Panc1 (cell line): ENCODE results near the gene GALNT13. TPM values are rescaled to one million over a fixed set of nuclear protein-coding genes. Genes with fewer than 3 reads are reported as not detected.
A peak's percentile ranks its signal among the peaks of the same experiment; 100 is the strongest.

Source experiments
- ATAC-seq: fragments of 200-7000 bp; cut with Tn5 transposase; 2 replicates; pipeline ENCODE4 v1.9.1; 2020; ENCODE audit warnings: mild to moderate bottlenecking, moderate library complexity
- BruUV-seq: library from RNA; stranded (reverse); fragments of 400-500 nt; replicated peaks from 2 replicates; lab custom pipeline; 2021; lab: Mats Ljungman, UMichigan
- CTCF ChIA-PET: fragments of 300-600 bp; sonication (Branson Sonifier 250); formaldehyde crosslinking; loops from one replicate; lab custom pipeline; 2022; ENCODE audit warnings: antibody characterized with exemption; lab: Charles Lee
- POLR2A ChIA-PET: fragments of 300-600 bp; sonication (Branson Sonifier 250); formaldehyde crosslinking; loops from one replicate; lab custom pipeline; 2022; ENCODE audit warnings: antibody characterized with exemption; lab: Charles Lee
- DNase-seq: peaks from one replicate; pipeline ENCODE4 v3.0.0-alpha.2; 2010; ENCODE audit warnings: low read depth, low spot score
- H3K27ac ChIP-seq: 2 replicates; pipeline ENCODE4 v1.5.1; 2011; ENCODE audit warnings: mild to moderate bottlenecking, low read length, inconsistent platforms
- H3K27me3 ChIP-seq: fragments of 200-500 bp; sonication (Bioruptor generic); 2 replicates; pipeline ENCODE4 v1.6.0; 2014; ENCODE audit warnings: low read length, inconsistent platforms; ENCODE audit not compliant: control insufficient read depth, insufficient read depth
- H3K36me3 ChIP-seq: fragments of 200-500 bp; sonication (Bioruptor generic); 2 replicates; pipeline ENCODE4 v1.5.1; 2014; ENCODE audit warnings: inconsistent platforms, mild to moderate bottlenecking, low read length, moderate library complexity; ENCODE audit not compliant: control insufficient read depth, insufficient read depth
- H3K4me1 ChIP-seq: 2 replicates; pipeline ENCODE4 v1.5.1; 2011; ENCODE audit warnings: inconsistent platforms, mild to moderate bottlenecking, low read length, moderate library complexity; ENCODE audit not compliant: control insufficient read depth, insufficient read depth
- H3K4me3 ChIP-seq, 2 experiments: 2 replicates each; pipeline ENCODE4 v1.5.1; 2011 to 2012; ENCODE audit warnings: low read depth in 2 of 2, low read length in 2 of 2, mild to moderate bottlenecking in 2 of 2, inconsistent platforms in 1 of 2, moderate library complexity in 1 of 2
- H3K9me3 ChIP-seq: fragments of 200-500 bp; sonication (Bioruptor generic); 2 replicates; pipeline ENCODE4 v1.5.1; 2014; ENCODE audit warnings: low read depth, mild to moderate bottlenecking, inconsistent platforms, low read length, moderate library complexity; ENCODE audit not compliant: control insufficient read depth, insufficient read depth
- CTCF ChIP-seq: fragments of 450-650 bp; IDR thresholded peaks from 2 replicates; pipeline ENCODE4 v1.5.1; 2017; ENCODE audit warnings: mild to moderate bottlenecking
- POLR2AphosphoS5 ChIP-seq: IDR thresholded peaks from 2 replicates; pipeline ENCODE4 v1.6.1; 2012; ENCODE audit warnings: mild to moderate bottlenecking, low read depth, low read length, moderate library complexity
- SIN3A ChIP-seq: IDR thresholded peaks from 2 replicates; pipeline ENCODE4 v1.6.1; 2012; ENCODE audit warnings: low read depth, mild to moderate bottlenecking, low read length, moderate library complexity, borderline replicate concordance; ENCODE audit not compliant: insufficient read depth
- TCF7L2 ChIP-seq: IDR thresholded peaks from 2 replicates; pipeline ENCODE4 v1.6.1; 2011; ENCODE audit warnings: mild to moderate bottlenecking, low read depth, low read length, inconsistent platforms
- in situ Hi-C: cut with HindIII; loops from 2 replicates; pipeline ENCODE4 v1.10.0; 2016; ENCODE audit warnings: low sequenced_read_pairs, low pct_unique_long_range_greater_than_20kb
- intact Hi-C: fragments of 100-400 bp; cut with micrococcal nuclease; formaldehyde crosslinking; loops from one replicate; pipeline ENCODE4 v1.10.0; 2022; ENCODE audit not compliant: unreplicated experiment
- total RNA-seq: library from RNA; stranded (reverse); gene quantifications from one replicate; pipeline ENCODE4 v1.2.1, GENCODE V29; 2021; ENCODE audit not compliant: unreplicated experiment
- TF ChIP-seq, protein P1 (sequence below), 2 experiments: IDR thresholded peaks; 2 replicates each; pipeline ENCODE4 v1.6.1; 2011 to 2012; ENCODE audit warnings: low read depth in 2 of 2, control low read depth in 1 of 2, low read length in 1 of 2, mild to moderate bottlenecking in 1 of 2, moderate library complexity in 1 of 2; ENCODE audit not compliant: insufficient read depth in 1 of 2

Gene GALNT13
- total RNA-seq, 1 experiment from 2014 or later: not detected

DNA sequence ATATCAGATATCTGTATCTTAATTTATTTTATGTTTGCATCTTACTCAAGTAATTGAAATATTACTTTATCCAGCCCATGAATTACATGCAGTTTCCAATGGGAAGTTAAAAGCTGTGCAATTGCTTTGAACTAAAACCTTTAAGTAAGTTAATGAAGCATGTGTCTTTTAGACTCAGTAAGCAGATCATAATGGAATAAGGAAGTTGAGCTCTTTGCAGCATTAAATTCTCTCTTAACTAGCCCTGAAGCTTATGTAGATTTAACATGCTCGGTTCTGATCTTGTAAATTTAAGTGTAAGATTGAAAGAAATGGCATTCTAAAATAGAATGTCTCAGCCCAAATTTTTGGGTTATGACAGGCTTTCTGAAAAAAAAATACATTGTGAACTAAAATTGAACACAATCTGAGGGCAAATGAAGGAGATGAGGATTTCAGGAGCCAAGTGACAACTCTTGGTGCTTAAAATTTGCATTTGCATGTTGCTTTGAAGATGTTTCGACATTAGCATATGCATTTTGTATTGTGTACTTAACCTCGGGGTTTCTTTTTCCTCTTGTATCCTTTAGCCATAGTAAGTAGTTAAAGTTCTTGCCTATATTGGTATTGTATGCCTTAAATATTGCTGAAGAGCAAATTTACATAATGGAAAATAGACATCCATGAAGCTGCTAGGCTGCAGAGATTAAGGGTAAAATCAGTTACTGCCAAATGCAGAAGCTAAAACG lies 529.0 kb downstream of the GALNT13 start:
- ChIA-PET CTCF (interaction anchor here (0.6 kb wide), 1 partner anchor 428 kb away, joined by 3 read pairs; no protein-coding TSS in a partner anchor), POLR2A (interaction anchor here (0.7 kb wide), 1 partner anchor 809 kb away, joined by 4 read pairs; no protein-coding TSS in a partner anchor)
- Histone ChIP-seq H3K4me1 (no peaks in the 10 kb centered on the region), H3K4me3 (no peak overlapping the region), H3K27me3 (no peaks in the 10 kb centered on the region), H3K9me3 (no peaks in the 10 kb centered on the region), H3K27ac (no peak overlapping the region), H3K36me3 (no peaks in the 10 kb centered on the region)
- DNase-seq (no peak), ATAC-seq (no peak)
- no TSS peak for BruUV-seq
- in situ Hi-C loops (no loop called here), intact Hi-C loops (loop anchor here (5.0 kb wide), 1 partner anchor 912 kb away; no protein-coding TSS in a partner anchor)
- TF ChIP-seq POLR2AphosphoS5 (no peak), CTCF (no peak), SIN3A (no peak), TCF7L2 (no peak)
- TF ChIP-seq, protein P1, sequence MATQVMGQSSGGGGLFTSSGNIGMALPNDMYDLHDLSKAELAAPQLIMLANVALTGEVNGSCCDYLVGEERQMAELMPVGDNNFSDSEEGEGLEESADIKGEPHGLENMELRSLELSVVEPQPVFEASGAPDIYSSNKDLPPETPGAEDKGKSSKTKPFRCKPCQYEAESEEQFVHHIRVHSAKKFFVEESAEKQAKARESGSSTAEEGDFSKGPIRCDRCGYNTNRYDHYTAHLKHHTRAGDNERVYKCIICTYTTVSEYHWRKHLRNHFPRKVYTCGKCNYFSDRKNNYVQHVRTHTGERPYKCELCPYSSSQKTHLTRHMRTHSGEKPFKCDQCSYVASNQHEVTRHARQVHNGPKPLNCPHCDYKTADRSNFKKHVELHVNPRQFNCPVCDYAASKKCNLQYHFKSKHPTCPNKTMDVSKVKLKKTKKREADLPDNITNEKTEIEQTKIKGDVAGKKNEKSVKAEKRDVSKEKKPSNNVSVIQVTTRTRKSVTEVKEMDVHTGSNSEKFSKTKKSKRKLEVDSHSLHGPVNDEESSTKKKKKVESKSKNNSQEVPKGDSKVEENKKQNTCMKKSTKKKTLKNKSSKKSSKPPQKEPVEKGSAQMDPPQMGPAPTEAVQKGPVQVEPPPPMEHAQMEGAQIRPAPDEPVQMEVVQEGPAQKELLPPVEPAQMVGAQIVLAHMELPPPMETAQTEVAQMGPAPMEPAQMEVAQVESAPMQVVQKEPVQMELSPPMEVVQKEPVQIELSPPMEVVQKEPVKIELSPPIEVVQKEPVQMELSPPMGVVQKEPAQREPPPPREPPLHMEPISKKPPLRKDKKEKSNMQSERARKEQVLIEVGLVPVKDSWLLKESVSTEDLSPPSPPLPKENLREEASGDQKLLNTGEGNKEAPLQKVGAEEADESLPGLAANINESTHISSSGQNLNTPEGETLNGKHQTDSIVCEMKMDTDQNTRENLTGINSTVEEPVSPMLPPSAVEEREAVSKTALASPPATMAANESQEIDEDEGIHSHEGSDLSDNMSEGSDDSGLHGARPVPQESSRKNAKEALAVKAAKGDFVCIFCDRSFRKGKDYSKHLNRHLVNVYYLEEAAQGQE (IDR thresholded peaks at IDR 0.05; ENCODE audit: insufficient read depth in 1 of 2, low read depth in 2 of 2, low read length in 1 of 2): no peak

GRCh38 chr2:154402213-154402612 lies 530.5 kb downstream of the GALNT13 start:
- peak; percentile 50; the same call in 1 of the 2 replicates for TF ChIP-seq CTCF
- TF ChIP-seq, protein P1 (IDR thresholded peaks at IDR 0.05; ENCODE audit: insufficient read depth in 1 of 2, low read depth in 2 of 2, low read length in 1 of 2): no peak
- no peak for TF ChIP-seq TCF7L2
- TF ChIP-seq SIN3A: no peak
- no peak for TF ChIP-seq POLR2AphosphoS5
- Histone ChIP-seq H3K4me1 (no peaks in the 10 kb centered on the region), H3K36me3 (no peaks in the 10 kb centered on the region), H3K4me3 (no peak overlapping the region), H3K27me3 (no peaks in the 10 kb centered on the region), H3K9me3 (no peaks in the 10 kb centered on the region), H3K27ac (no peak overlapping the region)
- DNase-seq: peak; percentile 12
- intact Hi-C loops (loop anchor here (5.0 kb wide), 1 partner anchor 910 kb away; no protein-coding TSS in a partner anchor), in situ Hi-C loops (no loop called here)
- ChIA-PET CTCF (no interaction called here), POLR2A (no interaction called here)
- BruUV-seq: no TSS peak
- ATAC-seq: no peak
